Hepatocyte (in vitro differentiated cells): Measurements from ENCODE around the gene FMO2.

ENCODE experiments used
- CTCF ChIP-seq: fragments of 200-600 bp; sonication (generic); IDR thresholded peaks from 2 replicates; pipeline ENCODE4 v1.5.1; 2016; ENCODE audit warnings: antibody characterized with exemption, mild to moderate bottlenecking; ENCODE audit not compliant: poor library complexity
- EZH2 ChIP-seq: fragments of 200-600 bp; sonication (generic); IDR thresholded peaks from 2 replicates; pipeline ENCODE4 v1.6.1; 2016; ENCODE audit warnings: antibody characterized with exemption, mild to moderate bottlenecking, borderline replicate concordance

GRCh38 chr1:171257607-171258076 is 72.5 kb downstream of the FMO2 start:
- TF ChIP-seq CTCF: no peak
- no peak for TF ChIP-seq EZH2
